Endothelial cell of umbilical vein (primary cell): ENCODE data around the gene CCDC3. TPM values are rescaled to one million over a fixed set of nuclear protein-coding genes. Genes with fewer than 3 reads are reported as not detected.

Source experiments
- BruUV-seq: library from RNA; stranded (reverse); fragments of 400-500 nt; replicated peaks from 2 replicates; lab custom pipeline; 2021; lab: Mats Ljungman, UMichigan
- CTCF ChIA-PET: fragments of 300-600, 350-600 bp; sonication (Branson Sonifier 250); formaldehyde crosslinking; loops from one replicate; lab custom pipeline; 2021; ENCODE audit warnings: antibody characterized with exemption, inconsistent platforms; lab: Charles Lee
- POLR2A ChIA-PET: fragments of 300-600, 350-600 bp; sonication (Branson Sonifier 250); formaldehyde crosslinking; loops from one replicate; lab custom pipeline; 2021; ENCODE audit warnings: antibody characterized with exemption, inconsistent platforms; lab: Charles Lee
- DNase-seq: peaks from one replicate; pipeline ENCODE4 v3.0.0-alpha.2; 2011; ENCODE audit warnings: low read depth, low spot score
- FAIRE-seq: peaks from 2 replicates; lab custom pipeline; 2011; peaks lifted over from hg19 to GRCh38; lab: Jason Lieb, UNC
- H2AFZ ChIP-seq: 2 replicates; pipeline ENCODE4 v1.6.0; 2012; ENCODE audit warnings: low read depth, low read length, control low read depth, inconsistent platforms
- H3K27ac ChIP-seq: 2 replicates; pipeline ENCODE4 v1.5.1; 2011; ENCODE audit warnings: low read depth, mild to moderate bottlenecking, control low read depth, low read length, moderate library complexity; ENCODE audit not compliant: insufficient read depth
- H3K27me3 ChIP-seq, 2 experiments: 2 replicates each; pipeline versions ENCODE4 v1.6.0 to v1.6.1; 2011; ENCODE audit warnings: low read length in 2 of 2, mixed read lengths in 1 of 2; ENCODE audit not compliant: control insufficient read depth in 2 of 2, insufficient read depth in 2 of 2
- H3K36me3 ChIP-seq, 2 experiments: 2 replicates in 1 of 2; 3 replicates in 1 of 2; pipeline ENCODE4 v1.5.1; 2011; ENCODE audit warnings: low read length in 2 of 2, mild to moderate bottlenecking in 1 of 2, moderate library complexity in 1 of 2; ENCODE audit not compliant: control insufficient read depth in 2 of 2, insufficient read depth in 2 of 2; ENCODE audit errors: extremely low read depth in 1 of 2
- H3K4me1 ChIP-seq: 3 replicates; pipeline ENCODE4 v1.5.1; 2011; ENCODE audit warnings: mild to moderate bottlenecking, low read length; ENCODE audit not compliant: control insufficient read depth, insufficient read depth; ENCODE audit errors: extremely low read depth
- H3K4me2 ChIP-seq: 2 replicates; pipeline ENCODE4 v1.6.1; 2011; ENCODE audit warnings: low read length, control low read depth, mixed read lengths; ENCODE audit not compliant: insufficient read depth
- H3K4me3 ChIP-seq, 3 experiments: fragments of 200-600 bp in 1 of 3; sonication (generic), shearing (Covaris generic) in 1 of 3; replicated peaks in 1 of 3; 2 replicates each; pipeline ENCODE4 v1.5.1; 2011 to 2016; ENCODE audit warnings: control low read depth in 3 of 3, low read length in 3 of 3, mild to moderate bottlenecking in 2 of 3, inconsistent platforms in 1 of 3, low read depth in 1 of 3, moderate library complexity in 1 of 3; ENCODE audit not compliant: insufficient read depth in 1 of 3
- H3K79me2 ChIP-seq: 2 replicates; pipeline ENCODE4 v1.6.0; 2012; ENCODE audit warnings: low read length, inconsistent platforms; ENCODE audit not compliant: control insufficient read depth, insufficient read depth
- H3K9ac ChIP-seq: replicated peaks from 2 replicates; pipeline ENCODE3; 2011; ENCODE audit warnings: low read length, control low read depth; ENCODE audit not compliant: insufficient read depth; ENCODE audit errors: extremely low read depth
- H3K9me1 ChIP-seq: replicated peaks from 3 replicates; pipeline ENCODE4 v1.6.0; 2011; ENCODE audit warnings: mild to moderate bottlenecking, low read length; ENCODE audit not compliant: control insufficient read depth, insufficient read depth; ENCODE audit errors: extremely low read depth
- H3K9me3 ChIP-seq: replicated peaks from 2 replicates; pipeline ENCODE4 v1.5.1; 2012; ENCODE audit warnings: low read length, inconsistent platforms; ENCODE audit not compliant: control insufficient read depth, insufficient read depth
- H4K20me1 ChIP-seq: replicated peaks from 2 replicates; pipeline ENCODE3; 2011; ENCODE audit warnings: mild to moderate bottlenecking, low read length; ENCODE audit not compliant: control insufficient read depth, insufficient read depth; ENCODE audit errors: extremely low read depth
- EZH2 ChIP-seq: IDR thresholded peaks from 2 replicates; pipeline ENCODE4 v1.6.1; 2012; ENCODE audit warnings: borderline replicate concordance, low read depth, mild to moderate bottlenecking, moderate library complexity, low read length, inconsistent platforms; ENCODE audit not compliant: severe bottlenecking
- FOS ChIP-seq: IDR thresholded peaks from 2 replicates; pipeline ENCODE4 v1.6.1; 2011; ENCODE audit warnings: mild to moderate bottlenecking, low read length, moderate library complexity, borderline replicate concordance; ENCODE audit not compliant: insufficient read depth
- GATA2 ChIP-seq: IDR thresholded peaks from 2 replicates; pipeline ENCODE4 v1.7.0; 2011; ENCODE audit warnings: low read depth, mild to moderate bottlenecking, moderate library complexity, mixed read lengths, low read length; ENCODE audit not compliant: insufficient read length, insufficient read depth
- JUN ChIP-seq: IDR thresholded peaks from 2 replicates; pipeline ENCODE4 v1.6.1; 2011; ENCODE audit warnings: borderline replicate concordance, low read depth; ENCODE audit not compliant: insufficient read length, insufficient read depth
- MAX ChIP-seq: IDR thresholded peaks from 2 replicates; pipeline ENCODE4 v1.6.1; 2011; ENCODE audit not compliant: insufficient read depth, insufficient read length
- MYC ChIP-seq: IDR thresholded peaks from one replicate; pipeline ENCODE4 v1.6.1; 2011; ENCODE audit warnings: mild to moderate bottlenecking, low read depth, low read length
- POLR2A ChIP-seq: IDR thresholded peaks from 2 replicates; pipeline ENCODE4 v1.6.1; 2012; ENCODE audit warnings: low read depth, mild to moderate bottlenecking, control low read depth, low read length
- POLR2AphosphoS5 ChIP-seq: IDR thresholded peaks from 2 replicates; pipeline ENCODE4 v1.6.1; 2012; ENCODE audit warnings: low read depth, mild to moderate bottlenecking, control low read depth, low read length, moderate library complexity; ENCODE audit not compliant: insufficient read depth
- dilution Hi-C: fragments of 300-500 bp; cut with MboI; formaldehyde crosslinking; loops from one replicate; pipeline ENCODE4 v1.15.0; 2019; ENCODE audit warnings: low sequenced_read_pairs; ENCODE audit not compliant: extremely low pct_ligation_motif_present
- intact Hi-C: fragments of 100-400 bp; cut with micrococcal nuclease; formaldehyde crosslinking; loops from one replicate; pipeline ENCODE4 v1.10.0; 2022
- polyA plus RNA-seq, 4 experiments: library from polyadenylated mRNA; depleted of rRNA in 3 of 4; stranded (reverse) in 3 of 4; unstranded in 1 of 4; fragments of >200 nt; gene quantifications; 2 replicates each; pipeline versions ENCODE4 v1.2.1 to v1.2.3, GENCODE V29; 2011 to 2012; ENCODE audit warnings: missing spikeins in 1 of 4
- total RNA-seq: library from RNA; stranded (reverse); gene quantifications from 2 replicates; pipeline ENCODE4 v1.2.3, GENCODE V29; 2021
- TF ChIP-seq, protein P1 (sequence below), 2 donors: IDR thresholded peaks; 1 replicate in 1 of 2; 2 replicates in 1 of 2; pipeline ENCODE4 v1.5.1; 2011; ENCODE audit warnings: low read length in 2 of 2, mild to moderate bottlenecking in 2 of 2, moderate library complexity in 2 of 2, control low read depth in 1 of 2, inconsistent platforms in 1 of 2, low read depth in 1 of 2; ENCODE audit not compliant: insufficient read depth in 1 of 2; ENCODE audit errors: extremely low read depth in 1 of 2

CCDC3 gene
- total and polyA plus RNA-seq, 2 donors (not counting 3 experiments of a cell fraction or from before 2014, with no cell fraction given) = 0.90 to 1.4 TPM

GRCh38 chr10:12914111-12914510, 87.4 kb downstream of the CCDC3 start:
- dilution Hi-C loops (no loop called here), intact Hi-C loops (no loop called here)
- H3K27ac ChIP-seq = no peak overlapping the region
- H3K9me3 ChIP-seq = no peaks in the 10 kb centered on the region
- H4K20me1 ChIP-seq = no peaks in the 10 kb centered on the region
- H3K4me3 ChIP-seq = no peak overlapping the region
- CTCF ChIA-PET = no interaction called here
- FAIRE-seq = no peak
- H3K36me3 ChIP-seq = no peaks in the 10 kb centered on the region
- no peak overlapping the region for H2AFZ ChIP-seq
- H3K27me3 ChIP-seq = peaks cover 0 to 4% of the 10 kb centered on the region in 2 experiments
- POLR2A ChIA-PET = no interaction called here
- H3K4me2 ChIP-seq = no peak overlapping the region
- no TSS peak for BruUV-seq
- TF ChIP-seq POLR2AphosphoS5 (no peak), MAX (no peak), POLR2A (no peak), EZH2 (no peak), GATA2 (no peak), FOS (no peak), JUN (no peak), MYC (no peak)
- TF ChIP-seq, protein P1, sequence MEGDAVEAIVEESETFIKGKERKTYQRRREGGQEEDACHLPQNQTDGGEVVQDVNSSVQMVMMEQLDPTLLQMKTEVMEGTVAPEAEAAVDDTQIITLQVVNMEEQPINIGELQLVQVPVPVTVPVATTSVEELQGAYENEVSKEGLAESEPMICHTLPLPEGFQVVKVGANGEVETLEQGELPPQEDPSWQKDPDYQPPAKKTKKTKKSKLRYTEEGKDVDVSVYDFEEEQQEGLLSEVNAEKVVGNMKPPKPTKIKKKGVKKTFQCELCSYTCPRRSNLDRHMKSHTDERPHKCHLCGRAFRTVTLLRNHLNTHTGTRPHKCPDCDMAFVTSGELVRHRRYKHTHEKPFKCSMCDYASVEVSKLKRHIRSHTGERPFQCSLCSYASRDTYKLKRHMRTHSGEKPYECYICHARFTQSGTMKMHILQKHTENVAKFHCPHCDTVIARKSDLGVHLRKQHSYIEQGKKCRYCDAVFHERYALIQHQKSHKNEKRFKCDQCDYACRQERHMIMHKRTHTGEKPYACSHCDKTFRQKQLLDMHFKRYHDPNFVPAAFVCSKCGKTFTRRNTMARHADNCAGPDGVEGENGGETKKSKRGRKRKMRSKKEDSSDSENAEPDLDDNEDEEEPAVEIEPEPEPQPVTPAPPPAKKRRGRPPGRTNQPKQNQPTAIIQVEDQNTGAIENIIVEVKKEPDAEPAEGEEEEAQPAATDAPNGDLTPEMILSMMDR (IDR thresholded peaks at IDR 0.05; ENCODE audit: extremely low read depth in 1 of 2, insufficient read depth in 1 of 2, low read depth in 1 of 2, low read length in 2 of 2) = no peak
- no peak overlapping the region for H3K9ac ChIP-seq
- H3K9me1 ChIP-seq = no peaks in the 10 kb centered on the region
- no peaks in the 10 kb centered on the region for H3K79me2 ChIP-seq
- DNase-seq = no peak
- no peaks in the 10 kb centered on the region for H3K4me1 ChIP-seq
